Ammon's horn (tissue), 1 donor: Measurements from ENCODE around the gene RTP5.
A peak's percentile ranks its signal among the peaks of the same experiment; 100 is the strongest.

Experiments
- DNase-seq: peaks from one replicate; pipeline ENCODE4 v3.0.0-alpha.2; 2016; ENCODE audit warnings: low spot score

Gene RTP5

DNA sequence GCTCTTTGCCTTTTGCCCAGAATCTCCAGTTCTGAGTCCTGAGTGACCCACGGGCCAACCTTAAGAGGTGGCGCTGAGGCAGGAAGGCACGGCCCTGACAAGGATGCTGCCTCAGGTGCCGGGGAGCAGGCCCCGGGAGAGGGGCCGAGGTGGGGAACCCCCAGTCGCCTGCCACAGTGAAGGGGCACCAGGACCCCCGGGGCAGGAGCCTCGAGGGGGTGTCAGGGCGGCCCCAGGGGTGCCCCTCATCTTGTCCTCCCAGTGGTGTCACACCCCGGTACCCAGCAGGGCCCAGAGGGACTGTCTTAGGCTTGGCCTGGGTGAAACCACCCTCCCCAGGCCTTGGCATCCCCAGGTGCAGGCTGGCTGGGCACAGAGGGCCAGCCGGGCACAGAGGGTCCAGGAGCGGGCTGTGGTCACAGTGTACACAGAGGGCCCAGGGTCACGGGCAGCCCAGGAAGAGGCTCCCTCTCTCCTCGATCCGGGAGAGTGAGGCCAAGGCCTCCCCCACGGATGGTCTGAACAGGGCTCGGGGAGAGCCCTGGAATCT lies 11.9 kb upstream of the RTP5 start:
- no peak for DNase-seq

DNA sequence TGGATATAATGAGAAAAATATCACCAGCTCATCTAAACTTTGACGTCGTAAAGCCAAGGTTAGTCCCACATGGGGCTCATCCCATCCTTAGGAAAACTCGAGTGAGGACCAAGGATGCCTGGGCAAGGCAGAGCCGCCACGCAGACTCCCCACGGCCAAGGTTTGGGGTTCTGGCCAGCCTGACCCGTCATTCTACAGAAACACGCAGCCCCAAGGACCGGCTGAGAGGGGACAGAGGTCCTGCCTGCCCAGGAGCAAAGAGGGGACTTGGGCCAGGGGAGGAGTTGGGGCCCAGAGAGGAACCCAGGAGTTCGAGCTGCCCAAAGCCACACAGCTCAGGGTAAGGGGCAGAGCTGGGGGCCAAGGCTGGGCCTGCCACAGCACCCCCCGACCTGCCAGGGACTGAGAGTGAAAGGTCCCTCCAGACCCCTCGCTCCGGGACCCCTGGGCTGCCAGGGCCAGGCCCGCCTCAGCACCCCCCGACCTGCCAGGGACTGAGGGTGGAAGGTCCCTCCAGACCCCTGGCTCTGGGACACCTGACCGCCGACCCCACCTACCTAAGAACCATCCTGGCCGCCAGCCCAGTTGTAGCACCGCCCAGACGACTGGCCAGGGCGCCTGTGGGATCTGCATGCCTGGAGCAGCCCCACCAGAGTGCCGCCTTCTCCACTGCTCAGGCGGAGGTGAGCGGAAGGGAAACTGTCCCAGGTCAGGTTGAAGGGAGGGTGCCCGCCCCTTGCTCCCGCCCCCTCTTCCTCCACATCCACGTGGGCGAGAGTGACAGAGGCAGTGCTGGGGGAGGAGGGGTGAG lies 11.1 kb upstream of the RTP5 start, which contains the start of gene PDCD1:
TSS of gene PDCD1 (minus strand) at position 689 of the 811 bp plus-strand sequence. CDS start at position 633, 56 bp downstream.
- DNase-seq = no peak

DNA sequence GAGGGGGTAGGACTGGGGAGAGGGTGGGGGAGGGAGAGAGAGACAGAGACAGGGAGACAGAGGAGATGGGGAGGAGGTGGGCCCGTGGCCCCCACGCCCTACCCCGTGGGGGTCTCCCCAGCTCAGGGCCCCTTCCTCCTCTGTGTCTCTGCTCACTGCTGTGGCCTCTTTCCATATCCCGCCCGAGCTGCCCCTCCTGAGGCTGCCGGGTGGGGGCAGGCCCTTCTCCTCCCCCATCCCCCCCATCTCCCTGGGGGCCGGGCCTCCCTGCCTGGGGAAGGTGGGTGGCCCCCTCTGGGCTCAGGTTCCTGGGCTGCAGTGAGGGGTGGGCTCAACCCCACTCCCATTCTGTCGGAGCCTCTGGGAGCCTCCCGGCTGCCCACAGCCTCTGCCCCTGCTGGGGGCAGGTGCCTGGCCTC lies 10.5 kb upstream of the RTP5 start:
- no peak for DNase-seq

DNA sequence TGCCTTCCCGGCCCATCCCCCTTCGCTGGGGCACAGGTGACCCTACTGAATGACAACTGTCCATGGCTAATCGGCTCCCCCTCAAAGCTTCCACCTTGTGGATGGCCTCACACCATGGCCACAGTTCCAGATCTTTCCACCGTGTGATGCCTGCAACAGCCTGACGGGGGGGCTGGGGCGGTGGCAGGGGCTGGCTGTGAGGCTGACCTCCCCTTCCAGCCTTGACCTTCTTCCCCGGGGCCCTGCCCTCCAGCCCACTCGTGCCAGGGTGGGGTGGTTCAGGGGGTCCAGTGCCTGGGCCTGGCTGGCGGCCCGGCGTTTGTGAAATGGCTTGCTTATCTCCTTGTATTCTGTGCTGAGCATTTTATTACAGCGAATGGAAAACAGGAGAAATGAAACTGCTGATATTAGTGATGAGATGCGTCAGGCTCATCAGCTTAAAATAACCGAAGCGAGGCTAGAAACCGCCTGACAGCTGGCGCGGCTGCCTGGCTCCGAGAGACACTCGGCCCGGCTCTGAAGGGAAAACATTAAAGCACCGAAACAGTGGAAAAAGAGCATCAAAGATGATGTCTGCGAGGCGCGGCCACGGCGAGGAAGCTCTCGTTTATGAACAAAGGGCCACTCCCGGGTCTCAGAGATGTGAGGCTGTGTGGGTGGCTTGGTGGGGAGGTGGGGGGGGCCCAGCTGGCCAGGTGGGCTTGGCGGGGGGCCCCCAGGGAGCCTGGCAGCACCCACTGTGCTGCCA lies 9.9 kb upstream of the RTP5 start:
- DNase-seq = peak; percentile 69

DNA sequence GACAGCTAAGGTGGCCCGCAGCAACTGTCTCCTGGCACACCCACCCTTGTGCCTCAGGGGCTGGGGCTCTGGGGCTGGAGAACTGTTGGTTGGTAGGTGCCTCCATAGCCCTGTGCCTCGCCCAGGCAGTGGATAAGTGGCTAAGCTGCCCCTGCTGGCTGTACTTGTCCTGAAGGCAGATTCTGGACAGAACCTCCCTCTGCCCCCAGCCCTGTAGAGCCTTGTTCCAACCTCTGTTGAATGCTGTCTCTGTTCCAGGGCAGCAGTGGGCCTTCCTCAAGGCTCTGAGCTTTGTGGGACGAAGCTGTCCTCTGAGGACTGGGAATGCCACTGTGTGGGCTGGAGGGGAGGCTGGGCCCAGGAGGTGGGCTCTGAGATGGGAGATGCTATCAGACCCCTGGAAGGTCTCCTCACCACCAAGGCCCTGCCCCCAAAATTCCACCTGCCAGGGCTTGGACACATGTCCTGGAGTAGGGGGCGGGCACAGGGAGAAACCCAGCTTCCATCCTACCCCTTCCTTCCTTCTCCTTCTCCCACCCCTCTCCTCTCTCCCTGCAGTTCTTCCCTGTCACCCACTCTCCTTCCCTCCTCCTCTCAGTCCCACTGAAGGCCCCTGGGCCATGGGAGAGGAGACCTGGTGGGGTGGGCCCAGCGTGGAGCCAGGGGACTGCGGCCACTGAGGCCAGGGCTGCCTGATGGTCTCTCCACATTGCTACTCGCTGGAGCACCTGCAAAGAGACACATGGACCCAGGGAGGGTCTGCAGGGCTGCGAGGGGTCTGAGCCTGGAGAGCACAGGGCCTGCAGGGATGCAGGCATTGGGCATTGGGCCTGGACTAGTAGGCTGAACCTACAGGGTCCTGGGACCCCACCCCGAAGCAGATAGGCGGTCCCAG lies 9.1 kb upstream of the RTP5 start:
- no peak for DNase-seq

DNA sequence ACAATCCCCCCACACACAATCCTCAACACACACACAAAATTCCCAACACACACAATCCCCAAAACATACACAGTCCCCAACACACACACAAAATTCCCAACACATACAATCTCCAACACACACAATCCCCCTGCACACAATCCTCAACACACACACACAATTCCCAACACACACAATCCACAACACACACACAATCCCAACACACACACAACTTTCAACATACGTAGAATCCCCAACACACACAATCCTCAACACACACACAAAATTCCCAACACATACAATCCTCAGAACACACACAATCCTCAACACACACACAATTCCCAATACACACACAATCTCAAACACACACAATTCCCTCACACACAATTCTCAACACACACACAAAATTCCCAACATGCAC lies 8.3 kb upstream of the RTP5 start:
- DNase-seq = no peak

DNA sequence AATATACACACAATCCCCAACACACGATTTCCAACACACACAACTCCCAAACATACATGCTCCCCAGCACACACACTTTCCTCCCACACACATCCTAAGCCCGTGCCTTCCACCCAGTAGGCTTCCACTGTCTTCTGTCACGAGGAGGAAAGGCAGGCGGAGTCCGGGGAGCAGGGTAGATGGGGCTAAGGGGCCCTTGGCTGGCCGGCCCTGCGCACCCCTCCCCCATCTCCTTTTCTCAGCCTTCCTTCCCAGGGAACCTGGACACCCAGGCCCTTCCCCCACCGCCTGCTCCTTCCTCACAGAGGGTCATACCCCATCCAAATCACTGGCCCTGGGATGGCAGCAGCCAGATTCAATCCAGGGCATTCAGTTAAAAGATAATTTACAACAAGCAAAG lies 7.4 kb upstream of the RTP5 start:
- no peak for DNase-seq

DNA sequence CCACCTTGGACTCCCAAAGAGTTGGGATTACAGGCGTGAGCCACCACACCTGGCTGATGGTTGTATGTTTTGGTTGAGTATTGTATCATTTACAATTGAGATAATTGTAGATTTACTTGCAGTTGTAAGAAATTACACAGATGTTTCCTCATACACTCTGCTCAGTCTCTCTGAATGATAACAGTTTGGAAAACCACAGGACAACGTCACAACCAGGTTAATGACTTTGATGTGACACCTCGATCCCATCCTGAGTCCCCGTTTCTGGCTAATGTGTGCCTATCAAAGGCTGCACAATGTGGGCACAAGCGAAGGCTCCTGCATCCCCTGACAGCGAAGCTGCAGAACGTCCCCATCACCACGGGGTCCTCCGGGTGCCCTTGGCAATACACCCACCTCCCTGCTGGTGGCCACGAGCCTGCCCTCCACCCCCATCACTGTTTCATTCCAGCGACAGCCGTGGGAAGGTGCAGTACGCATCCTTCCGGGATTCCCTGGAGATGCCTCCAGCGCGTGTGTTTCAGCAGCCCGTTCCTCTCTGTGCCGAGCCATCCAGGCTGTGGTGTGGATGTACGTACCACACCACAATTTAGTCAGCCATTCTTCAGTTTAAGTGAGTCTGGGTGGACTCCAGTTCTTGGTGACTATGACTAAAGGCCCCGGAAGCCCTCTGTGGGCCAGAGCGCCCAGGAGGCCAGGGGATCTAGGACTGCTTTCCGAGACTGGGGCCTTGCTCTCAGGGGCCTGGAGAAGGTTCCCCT lies 6.6 kb upstream of the RTP5 start:
- no peak for DNase-seq

DNA sequence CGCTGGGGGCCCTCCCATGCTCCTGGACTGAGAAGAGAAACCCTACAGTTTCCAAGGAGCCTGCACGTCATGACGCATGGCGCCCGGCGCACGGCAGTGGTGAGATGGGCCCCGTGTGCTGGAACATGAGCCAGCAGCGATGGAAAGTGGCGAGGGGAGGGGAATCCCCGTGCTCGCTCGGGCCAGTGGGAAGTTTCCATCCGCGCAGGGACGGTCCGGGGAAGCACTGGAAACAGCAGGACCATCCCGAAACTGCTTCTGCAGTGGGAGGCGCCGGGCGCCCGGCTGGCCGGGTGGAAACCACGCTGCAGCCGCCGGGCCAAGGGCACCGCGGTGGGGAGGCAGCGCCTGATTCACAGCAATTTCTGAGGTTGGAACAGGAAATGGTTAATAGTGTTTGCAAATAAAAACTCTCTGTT lies 6.0 kb upstream of the RTP5 start:
- DNase-seq = no peak

DNA sequence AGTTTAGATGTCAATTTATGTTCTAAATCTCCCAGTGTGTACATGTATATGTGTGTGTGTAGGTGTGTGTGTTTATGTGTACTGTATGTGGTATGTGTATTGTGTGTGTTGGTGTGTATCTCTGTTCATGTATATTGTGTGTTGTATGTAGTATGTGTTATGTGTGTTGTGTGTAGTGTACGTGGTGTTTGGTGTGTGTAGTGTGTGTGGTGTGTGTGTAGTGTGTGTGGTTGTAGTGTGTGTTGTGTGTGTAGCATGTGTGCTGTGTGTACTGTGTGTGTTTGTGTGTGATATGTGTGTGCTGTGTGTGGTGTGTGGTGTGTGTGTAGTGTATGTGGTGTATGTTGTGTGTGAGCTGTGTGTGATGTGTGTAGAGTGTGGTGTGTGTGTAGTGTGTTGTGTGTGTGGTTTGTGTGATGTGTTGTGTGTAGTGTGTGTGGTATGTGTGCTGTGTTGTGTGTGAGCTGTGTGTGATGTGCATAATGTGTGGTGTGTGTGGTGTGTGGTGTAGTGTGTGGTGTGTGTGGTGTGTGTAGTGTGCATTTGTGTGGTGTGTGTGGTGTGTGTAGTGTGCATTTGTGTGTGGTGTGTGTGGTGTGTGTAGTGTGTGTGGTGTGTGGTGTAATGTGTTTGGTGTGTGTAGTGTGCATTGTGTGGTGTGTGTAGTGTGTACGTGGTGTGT lies 5.2 kb upstream of the RTP5 start:
- DNase-seq = no peak

DNA sequence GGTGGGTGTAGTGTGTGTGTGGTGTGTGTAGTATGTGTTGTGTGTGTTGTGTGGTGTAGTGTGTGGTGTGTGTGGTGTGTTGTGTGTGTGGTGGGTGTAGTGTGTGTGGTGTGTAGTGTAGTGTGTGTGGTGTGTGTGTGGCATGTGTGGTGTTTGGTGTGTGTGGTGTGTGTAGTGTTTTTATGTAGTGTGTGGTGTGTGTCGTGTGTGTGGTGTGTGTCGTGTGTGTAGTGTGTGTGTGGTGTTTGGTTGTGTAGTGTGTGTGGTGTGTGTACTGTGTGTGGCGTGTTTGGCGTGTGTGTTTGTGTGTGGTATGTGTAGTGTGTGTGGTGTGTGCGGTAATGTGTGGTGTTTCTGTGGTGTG lies 4.7 kb upstream of the RTP5 start:
- no peak for DNase-seq

DNA sequence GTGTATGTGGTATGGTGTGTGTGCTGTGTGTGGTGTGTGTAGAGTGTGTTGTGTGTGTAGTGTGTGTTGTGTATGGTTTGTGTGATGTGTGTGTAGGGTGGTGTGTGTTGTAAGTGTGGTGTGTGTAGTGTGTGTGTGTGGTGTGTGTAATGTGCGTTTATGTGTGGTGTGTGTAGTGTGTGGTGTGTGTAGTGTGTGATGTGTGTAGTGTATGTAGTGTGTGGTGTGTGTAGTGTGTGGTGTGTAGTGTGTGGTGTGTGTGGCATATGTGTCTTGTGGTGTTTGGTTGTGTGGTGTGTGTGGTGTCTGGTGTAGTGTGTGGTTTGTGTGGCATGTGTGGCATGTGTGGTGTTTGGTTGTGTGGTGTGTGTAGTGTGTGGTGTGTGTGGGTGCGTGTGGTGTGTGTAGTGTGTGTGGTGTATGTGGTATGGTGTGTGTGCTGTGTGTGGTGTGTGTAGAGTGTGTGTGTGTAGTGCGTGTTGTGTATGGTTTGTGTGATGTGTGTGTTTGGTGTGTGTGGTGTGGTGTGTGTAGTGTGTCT lies 4.0 kb upstream of the RTP5 start:
- no peak for DNase-seq

DNA sequence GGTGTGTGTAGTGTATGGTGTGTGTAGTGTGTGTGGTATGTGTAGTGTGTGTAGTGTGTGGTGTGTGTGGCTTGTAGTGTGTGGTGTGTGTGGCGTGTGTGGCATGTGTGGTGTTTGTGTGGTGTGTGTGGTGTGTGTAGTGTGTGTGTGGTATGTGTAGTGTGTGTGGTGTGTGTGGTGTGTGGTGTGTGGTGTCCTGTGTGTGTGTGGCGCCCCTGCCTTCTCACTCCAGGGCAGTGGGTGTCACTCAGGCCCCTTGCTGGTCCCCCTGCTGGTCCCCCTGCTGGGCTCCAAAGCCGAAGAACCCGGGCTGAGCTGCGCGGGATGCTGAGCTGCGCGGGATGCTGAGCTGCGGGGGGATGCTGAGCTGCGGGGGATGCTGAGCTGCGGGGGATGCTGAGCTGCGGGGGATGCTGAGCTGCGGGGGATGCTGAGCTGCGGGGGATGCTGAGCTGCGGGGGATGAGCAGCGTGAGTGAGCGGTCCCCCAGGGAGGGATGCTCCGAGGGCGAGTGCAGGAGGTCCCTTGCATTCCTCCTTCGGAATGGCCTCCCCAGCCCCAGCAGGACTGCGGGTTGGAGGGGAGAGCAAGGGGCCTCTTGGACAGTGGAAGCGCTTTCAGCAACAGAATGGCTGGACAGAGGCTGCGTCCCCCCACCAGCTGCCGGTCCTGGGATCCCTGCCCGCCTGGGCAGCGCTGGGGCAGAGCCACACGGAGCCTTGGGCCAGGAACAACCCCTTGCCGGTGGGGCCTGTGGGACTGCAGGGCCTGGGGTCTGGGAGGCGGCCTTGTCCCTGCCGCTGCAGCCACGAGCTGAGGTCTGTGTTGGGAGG lies 3.4 kb upstream of the RTP5 start:
- no peak for DNase-seq

DNA sequence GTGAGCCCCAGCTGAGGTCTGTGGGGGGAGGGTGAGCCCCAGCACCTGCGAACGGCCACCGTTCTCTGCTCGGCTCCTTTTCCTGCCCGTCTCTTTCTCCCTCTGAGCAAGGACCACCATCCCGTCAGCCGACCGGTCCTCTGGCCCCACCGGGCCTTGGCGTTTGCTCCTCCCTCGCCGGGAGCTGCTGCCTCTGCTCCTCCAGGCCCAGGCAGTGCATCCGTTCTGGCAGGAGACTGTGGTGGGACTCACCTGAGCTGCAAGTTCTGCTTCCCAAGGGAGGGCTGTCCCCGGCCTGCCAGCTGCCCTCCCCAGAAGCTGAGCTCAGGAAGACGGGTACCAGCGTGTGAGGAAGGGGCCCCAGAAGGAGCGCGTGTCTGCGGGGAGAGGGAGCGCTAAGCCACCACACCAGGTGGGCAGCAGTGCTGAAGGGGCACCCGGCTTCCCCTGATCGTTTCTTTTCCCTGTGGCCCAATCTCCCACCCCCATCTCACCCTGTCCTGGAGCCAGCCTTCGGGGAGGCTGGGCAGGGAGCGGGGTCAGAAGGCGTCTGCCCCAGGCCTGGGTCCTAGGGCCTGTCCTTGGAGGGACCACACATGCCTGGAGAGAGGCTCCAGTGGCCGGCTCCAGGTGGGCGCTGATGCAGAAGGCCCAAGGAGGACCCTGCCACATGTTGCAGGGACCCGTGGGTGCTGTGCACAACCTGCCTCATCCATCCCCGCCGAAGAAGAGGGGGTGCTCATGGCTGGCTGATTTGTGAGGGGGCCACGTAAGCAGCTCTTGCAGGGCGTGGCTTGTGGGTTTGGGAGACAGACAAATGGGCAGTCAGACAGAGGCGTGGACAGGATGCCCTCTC lies 2.5 kb upstream of the RTP5 start:
- no peak for DNase-seq

DNA sequence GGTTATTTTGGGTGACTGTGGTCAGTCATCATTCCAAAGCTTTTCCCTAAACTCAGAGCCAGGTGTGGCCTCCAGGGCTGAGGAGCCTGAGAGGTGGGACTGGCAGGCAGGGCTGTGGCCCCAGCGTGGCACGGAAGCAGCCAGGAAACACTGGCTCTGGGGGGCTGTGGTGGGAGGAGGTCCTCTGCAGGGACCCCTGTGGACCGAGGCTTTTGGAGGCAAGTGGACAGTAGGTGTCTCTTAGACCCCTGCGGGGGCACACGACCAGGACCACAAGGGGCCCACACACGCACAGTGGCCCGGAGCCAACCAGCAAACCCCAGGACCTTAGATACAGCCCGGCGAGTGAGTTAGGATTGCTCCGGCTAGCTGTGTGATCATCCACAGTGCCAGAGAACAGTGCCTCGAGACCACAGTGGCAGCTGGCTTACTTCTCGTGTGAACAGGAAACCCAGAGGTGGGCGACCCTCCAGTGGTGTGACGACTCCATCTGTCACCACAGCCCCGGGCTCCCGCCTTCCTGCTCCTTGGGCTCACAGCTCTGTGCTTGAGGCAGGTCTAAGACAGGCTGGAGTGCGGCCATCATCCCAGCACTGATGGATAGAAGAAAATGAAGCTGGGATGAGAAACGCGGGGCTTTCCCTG lies 1.6 kb upstream of the RTP5 start:
- no peak for DNase-seq

DNA sequence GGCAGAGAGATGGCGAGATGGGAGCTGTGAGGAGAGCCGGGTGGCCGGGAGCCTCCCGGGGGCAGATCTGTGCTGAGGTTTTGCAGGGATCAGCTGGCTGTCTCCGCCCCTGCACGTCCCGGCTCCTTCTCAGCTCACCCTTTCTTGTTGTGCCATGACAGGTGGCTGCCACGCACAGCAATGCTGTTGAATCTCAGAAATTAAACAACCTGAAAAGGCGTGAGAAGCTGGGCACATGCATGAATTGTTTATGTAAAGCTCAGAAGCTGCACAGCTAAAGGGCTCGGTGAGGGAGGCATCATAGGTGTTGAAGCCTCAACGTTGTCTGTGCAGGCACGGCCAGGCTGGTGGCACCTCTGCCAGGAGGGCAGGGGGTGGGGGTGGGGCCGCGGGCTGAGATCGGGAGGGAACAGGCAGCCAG lies 858 bp upstream of the RTP5 start:
- no peak for DNase-seq

DNA sequence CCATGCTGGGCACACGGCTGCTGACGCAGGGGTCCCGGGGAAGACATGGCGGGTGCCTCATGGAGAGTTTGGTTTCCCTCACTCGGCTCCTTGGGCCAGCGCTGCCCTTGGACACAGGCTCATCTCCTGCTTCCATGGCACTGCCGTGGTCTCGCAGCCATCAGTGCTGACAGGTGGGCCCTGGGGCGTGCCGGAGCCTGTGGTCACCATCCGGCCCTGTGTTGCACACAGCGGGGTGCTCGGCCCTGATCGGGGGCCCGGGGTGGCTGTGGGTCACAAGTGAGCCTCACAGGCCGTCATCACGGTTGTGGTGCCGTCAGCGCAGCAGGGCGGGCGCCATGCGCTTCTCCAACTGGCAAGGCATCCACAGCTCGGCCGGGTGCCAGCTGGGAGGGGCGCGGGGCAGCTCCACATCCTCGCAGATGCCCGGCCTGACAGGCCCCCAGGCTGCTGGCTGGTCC lies 582 bp downstream of the RTP5 start:
- DNase-seq = no peak
